Stimulated activated CD8-positive, alpha-beta memory T cell treated with anti-CD3 and anti-CD28 coated beads, Interleukin-12 subunit alpha, Interleukin-12 subunit beta, amount 100 ng/mL, for 1 hour (primary cell): ENCODE data around the gene CAPZB.

ENCODE experiments used
- DNase-seq: peaks from one replicate; pipeline ENCODE4 v3.0.0-alpha.2; 2020; ENCODE audit warnings: low read depth

Gene CAPZB

GRCh38 chr1:19367584-19368041, 117.7 kb downstream of the CAPZB start:
- no peak for DNase-seq

- DNase-seq = no peak
Observed at GRCh38 chr1:19366599-19367536, 118.5 kb downstream of the CAPZB start.

- no peak for DNase-seq
Observed at GRCh38 chr1:19365721-19366120, 119.6 kb downstream of the CAPZB start.

GRCh38 chr1:19363536-19364152, 121.7 kb downstream of the CAPZB start:
- no peak for DNase-seq

GRCh38 chr1:19361611-19362147, 123.7 kb downstream of the CAPZB start:
- no peak for DNase-seq

- DNase-seq = no peak
Observed at GRCh38 chr1:19360843-19361610, 124.3 kb downstream of the CAPZB start.

GRCh38 chr1:19360432-19360831, 124.9 kb downstream of the CAPZB start:
- no peak for DNase-seq

GRCh38 chr1:19360016-19360415, 125.3 kb downstream of the CAPZB start:
- DNase-seq = no peak

GRCh38 chr1:19359357-19359756, 126.0 kb downstream of the CAPZB start:
- DNase-seq = no peak

GRCh38 chr1:19358710-19359109, 126.6 kb downstream of the CAPZB start:
- no peak for DNase-seq

- DNase-seq = no peak
Observed at GRCh38 chr1:19357299-19357986, 127.9 kb downstream of the CAPZB start.

- no peak for DNase-seq
Observed at GRCh38 chr1:19356266-19356665, 129.1 kb downstream of the CAPZB start.

GRCh38 chr1:19354531-19354981, 130.8 kb downstream of the CAPZB start:
- DNase-seq = no peak

GRCh38 chr1:19353596-19353995, 131.7 kb downstream of the CAPZB start:
- no peak for DNase-seq

GRCh38 chr1:19352839-19353238, 132.5 kb downstream of the CAPZB start:
- no peak for DNase-seq

GRCh38 chr1:19351873-19352272, 133.5 kb downstream of the CAPZB start:
- DNase-seq = no peak

- no peak for DNase-seq
Observed at GRCh38 chr1:19350566-19350965, 134.8 kb downstream of the CAPZB start.

GRCh38 chr1:19349999-19350398, 135.3 kb downstream of the CAPZB start:
- DNase-seq = no peak

GRCh38 chr1:19348441-19349198, 136.7 kb downstream of the CAPZB start:
- no peak for DNase-seq

GRCh38 chr1:19347533-19348172, 137.7 kb downstream of the CAPZB start:
- DNase-seq = no peak
